HCT116 (cell line): ENCODE results near the gene RDH8. TPM values are rescaled to one million over a fixed set of nuclear protein-coding genes. Genes with fewer than 3 reads are reported as not detected.

Source experiments
- ATAC-seq: fragments of 200-7000 bp; cut with Tn5 transposase; 2 replicates; pipeline ENCODE4 v1.9.1; 2020; ENCODE audit warnings: mild to moderate bottlenecking, moderate library complexity
- BruUV-seq: library from RNA; stranded (reverse); fragments of 400-500 nt; replicated peaks from 2 replicates; lab custom pipeline; 2021; lab: Mats Ljungman, UMichigan
- CTCF ChIA-PET: fragments of 300-600 bp; sonication (Branson Sonifier 250); formaldehyde crosslinking; loops from one replicate; lab custom pipeline; 2021; ENCODE audit warnings: antibody characterized with exemption; lab: Charles Lee
- POLR2A ChIA-PET: fragments of 300-600, 350-600 bp; sonication (Branson Sonifier 250); formaldehyde crosslinking; loops from one replicate; lab custom pipeline; 2021; ENCODE audit warnings: antibody characterized with exemption; lab: Charles Lee
- RAD21 ChIA-PET, 2 experiments: fragments of 300-600 bp; sonication (Branson Sonifier 250); formaldehyde crosslinking; loops; one replicate each; lab custom pipeline; 2023; ENCODE audit warnings: low total read pairs in 2 of 2; ENCODE audit not compliant: uncharacterized antibody in 2 of 2, unreplicated experiment in 2 of 2, low non-redundant PET in 1 of 2; lab: Charles Lee
- DNase-seq: peaks from one replicate; pipeline ENCODE4 v3.0.0-alpha.2; 2010; ENCODE audit warnings: low read depth, low spot score
- H2AFZ ChIP-seq: fragments of 200-600 bp; shearing (Covaris generic), sonication (generic); 2 replicates; pipeline ENCODE4 v1.6.1; 2017; ENCODE audit warnings: low read depth, mixed run types, mixed read lengths, antibody characterized with exemption, low read length; ENCODE audit not compliant: poor library complexity, severe bottlenecking
- H3K27ac ChIP-seq: 2 replicates; pipeline ENCODE4 v1.5.1; 2012; ENCODE audit warnings: low read depth, low read length
- H3K27me3 ChIP-seq: fragments of 200-600 bp; sonication (generic); 2 replicates; pipeline ENCODE4 v1.6.1; 2016; ENCODE audit warnings: mixed run types, low read length, mixed read lengths; ENCODE audit not compliant: insufficient read depth
- H3K36me3 ChIP-seq, 2 experiments: fragments of 200-500 bp in 1 of 2; fragments of 200-600 bp in 1 of 2; sonication (Bioruptor generic) in 1 of 2; sonication (generic) in 1 of 2; 2 replicates each; pipeline versions ENCODE4 v1.5.1 to v1.6.1; 2014 to 2016; ENCODE audit warnings: low read length in 2 of 2, inconsistent platforms in 1 of 2, mixed read lengths in 1 of 2, mixed run types in 1 of 2; ENCODE audit not compliant: insufficient read depth in 2 of 2, control insufficient read depth in 1 of 2
- H3K4me1 ChIP-seq, 2 experiments: fragments of 200-600 bp in 1 of 2; sonication (generic) in 1 of 2; 2 replicates each; pipeline versions ENCODE4 v1.5.1 to v1.6.1; 2012 to 2017; ENCODE audit warnings: low read length in 2 of 2, inconsistent platforms in 1 of 2, mild to moderate bottlenecking in 1 of 2, mixed read lengths in 1 of 2, mixed run types in 1 of 2, moderate library complexity in 1 of 2; ENCODE audit not compliant: insufficient read depth in 2 of 2, control insufficient read depth in 1 of 2
- H3K4me2 ChIP-seq: fragments of 200-600 bp; sonication (generic); 2 replicates; pipeline ENCODE4 v1.6.1; 2017; ENCODE audit warnings: mixed run types, low read length, mixed read lengths
- H3K4me3 ChIP-seq, 2 experiments: fragments of 200-600 bp in 1 of 2; sonication (generic) in 1 of 2; replicated peaks in 1 of 2; 2 replicates each; pipeline ENCODE4 v1.5.1; 2011 to 2016; ENCODE audit warnings: low read length in 2 of 2, control low read depth in 1 of 2, low read depth in 1 of 2, mild to moderate bottlenecking in 1 of 2, mixed read lengths in 1 of 2, mixed run types in 1 of 2
- H3K79me2 ChIP-seq: fragments of 200-600 bp; sonication (generic); 2 replicates; pipeline ENCODE4 v1.6.1; 2017; ENCODE audit warnings: mild to moderate bottlenecking, mixed run types, low read length, moderate library complexity, mixed read lengths; ENCODE audit not compliant: insufficient read depth
- H3K9ac ChIP-seq: fragments of 200-600 bp; sonication (generic); 2 replicates; pipeline ENCODE4 v1.6.1; 2016; ENCODE audit warnings: low read length, mixed read lengths
- H3K9me2 ChIP-seq: fragments of 200-600 bp; sonication (generic), shearing (Covaris generic); 2 replicates; pipeline ENCODE4 v1.6.1; 2017; ENCODE audit warnings: mixed run types, mild to moderate bottlenecking, moderate library complexity; ENCODE audit not compliant: insufficient read depth
- H3K9me3 ChIP-seq, 2 experiments: fragments of 200-500 bp in 1 of 2; fragments of 200-600 bp in 1 of 2; sonication (Bioruptor generic) in 1 of 2; sonication (generic) in 1 of 2; 2 replicates each; pipeline ENCODE4 v1.6.1; 2014 to 2017; ENCODE audit warnings: low read length in 2 of 2, mixed read lengths in 2 of 2, inconsistent platforms in 1 of 2, low read depth in 1 of 2, mild to moderate bottlenecking in 1 of 2, mixed run types in 1 of 2, moderate library complexity in 1 of 2; ENCODE audit not compliant: control insufficient read depth in 1 of 2, insufficient read depth in 1 of 2
- H4K20me1 ChIP-seq: fragments of 200-600 bp; sonication (generic), shearing (Covaris generic); 2 replicates; pipeline ENCODE4 v1.6.1; 2017; ENCODE audit warnings: mixed run types, mild to moderate bottlenecking, moderate library complexity; ENCODE audit not compliant: insufficient read depth
- CBX3 ChIP-seq: IDR thresholded peaks from 2 replicates; pipeline ENCODE4 v1.6.1; 2012; ENCODE audit warnings: low read depth
- ELF1 ChIP-seq: IDR thresholded peaks from 2 replicates; pipeline ENCODE4 v1.6.1; 2012; ENCODE audit warnings: low read depth, borderline replicate concordance
- RAD21 ChIP-seq: IDR thresholded peaks from 2 replicates; pipeline ENCODE4 v1.6.1; 2012; ENCODE audit warnings: low read depth, mild to moderate bottlenecking
- YY1 ChIP-seq: IDR thresholded peaks from 2 replicates; pipeline ENCODE4 v1.6.1; 2011; ENCODE audit warnings: low read length, low read depth, moderate library complexity, mild to moderate bottlenecking; ENCODE audit not compliant: insufficient replicate concordance; ENCODE audit errors: extremely low read depth
- ZNF274 ChIP-seq: fragments of 200-500 bp; sonication (Bioruptor generic); IDR thresholded peaks from 2 replicates; pipeline ENCODE4 v1.6.1; 2014; ENCODE audit warnings: mild to moderate bottlenecking, low read depth, low read length, inconsistent platforms
- intact Hi-C: fragments of 100-400 bp; cut with micrococcal nuclease; formaldehyde crosslinking; loops from 2 replicates; pipeline ENCODE4 v1.10.0; 2022
- total RNA-seq: library from RNA; stranded (reverse); gene quantifications from one replicate; pipeline ENCODE4 v1.2.1, GENCODE V29; 2021; ENCODE audit not compliant: unreplicated experiment
- TF ChIP-seq, protein P1 (sequence below): IDR thresholded peaks from 2 replicates; pipeline ENCODE4 v1.6.1; 2012
- TF ChIP-seq, protein P2 (sequence below), 3 experiments: fragments of 200-600 bp in 1 of 3; sonication (generic) in 1 of 3; IDR thresholded peaks in 2 of 3; conservative IDR thresholded peaks in 1 of 3; 2 replicates each; pipeline ENCODE4 v1.5.1; 2012 to 2017; ENCODE audit warnings: low read depth in 2 of 3, low read length in 2 of 3, antibody characterized with exemption in 1 of 3, borderline replicate concordance in 1 of 3, control low read depth in 1 of 3, mild to moderate bottlenecking in 1 of 3, mixed read lengths in 1 of 3, mixed run types in 1 of 3, moderate library complexity in 1 of 3; ENCODE audit not compliant: insufficient read depth in 1 of 3

RDH8 gene
- total RNA-seq, 1 experiment from 2014 or later: not detected

DNA sequence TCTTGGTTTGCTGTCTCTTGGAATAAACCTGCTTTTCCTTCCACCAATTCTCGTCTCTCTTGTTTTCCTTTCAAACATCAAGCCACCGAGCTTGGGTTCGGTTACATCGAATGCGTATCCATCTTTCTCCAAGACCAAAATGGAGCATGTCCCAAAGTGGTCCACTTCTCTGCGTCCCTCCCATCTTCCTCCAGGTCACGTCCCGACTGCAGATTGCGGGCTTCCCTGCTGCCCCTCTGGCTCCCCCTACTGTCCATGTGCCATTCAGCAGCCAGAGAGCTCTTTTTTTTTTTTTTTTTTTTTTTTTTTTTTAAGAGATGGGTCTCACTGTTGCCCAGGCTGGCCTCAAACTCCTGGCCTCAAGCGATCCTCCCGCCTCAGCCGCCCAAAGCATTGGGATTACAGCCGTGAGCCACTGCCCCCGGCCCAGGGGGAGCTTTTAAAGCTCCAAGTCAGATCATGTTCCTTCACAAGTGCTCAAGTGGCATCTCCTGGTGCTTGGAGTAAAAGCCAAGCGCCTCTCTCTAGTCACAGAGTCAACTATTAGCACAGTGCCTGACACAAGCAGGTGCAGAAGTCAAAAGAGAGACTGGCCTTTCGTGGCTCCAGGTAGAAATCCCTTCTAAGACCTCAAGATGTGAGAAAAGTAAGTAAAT is 13.0 kb upstream of the RDH8 start:
- TF ChIP-seq, protein P1, sequence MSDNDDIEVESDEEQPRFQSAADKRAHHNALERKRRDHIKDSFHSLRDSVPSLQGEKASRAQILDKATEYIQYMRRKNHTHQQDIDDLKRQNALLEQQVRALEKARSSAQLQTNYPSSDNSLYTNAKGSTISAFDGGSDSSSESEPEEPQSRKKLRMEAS: peak; percentile 19; the same call in 1 of the 2 replicates
- TF ChIP-seq RAD21 (peak; percentile 80), CBX3 (peak; percentile 52; the same call in 1 of the 2 replicates), ELF1 (no peak), ZNF274 (no peak), YY1 (peak; percentile 67)
- TF ChIP-seq, protein P2, sequence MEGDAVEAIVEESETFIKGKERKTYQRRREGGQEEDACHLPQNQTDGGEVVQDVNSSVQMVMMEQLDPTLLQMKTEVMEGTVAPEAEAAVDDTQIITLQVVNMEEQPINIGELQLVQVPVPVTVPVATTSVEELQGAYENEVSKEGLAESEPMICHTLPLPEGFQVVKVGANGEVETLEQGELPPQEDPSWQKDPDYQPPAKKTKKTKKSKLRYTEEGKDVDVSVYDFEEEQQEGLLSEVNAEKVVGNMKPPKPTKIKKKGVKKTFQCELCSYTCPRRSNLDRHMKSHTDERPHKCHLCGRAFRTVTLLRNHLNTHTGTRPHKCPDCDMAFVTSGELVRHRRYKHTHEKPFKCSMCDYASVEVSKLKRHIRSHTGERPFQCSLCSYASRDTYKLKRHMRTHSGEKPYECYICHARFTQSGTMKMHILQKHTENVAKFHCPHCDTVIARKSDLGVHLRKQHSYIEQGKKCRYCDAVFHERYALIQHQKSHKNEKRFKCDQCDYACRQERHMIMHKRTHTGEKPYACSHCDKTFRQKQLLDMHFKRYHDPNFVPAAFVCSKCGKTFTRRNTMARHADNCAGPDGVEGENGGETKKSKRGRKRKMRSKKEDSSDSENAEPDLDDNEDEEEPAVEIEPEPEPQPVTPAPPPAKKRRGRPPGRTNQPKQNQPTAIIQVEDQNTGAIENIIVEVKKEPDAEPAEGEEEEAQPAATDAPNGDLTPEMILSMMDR (IDR thresholded peaks at IDR 0.05 in 2 of 3, conservative IDR thresholded peaks at IDR 0.05 in 1 of 3; ENCODE audit: borderline replicate concordance in 1 of 3, insufficient read depth in 1 of 3, low read depth in 2 of 3, low read length in 2 of 3): peak; percentile 84 to 95 (median 91)
- H3K9me3 ChIP-seq: no peaks in the 10 kb centered on the region
- no peak overlapping the region for H3K9ac ChIP-seq
- no peaks in the 10 kb centered on the region for H3K79me2 ChIP-seq
- peak; percentile 62 for DNase-seq
- H2AFZ ChIP-seq: peak overlapping the region; percentile 98
- ChIA-PET POLR2A (interaction anchor here (0.6 kb wide), 2 partner anchors 20 to 1061 kb away, joined by 3 read pairs; no protein-coding TSS in a partner anchor), RAD21 (interaction anchor here (0.6 to 1.5 kb wide), 5 partner anchors 40 to 240 kb away, joined by 3 to 5 read pairs (median 4); no protein-coding TSS in a partner anchor), CTCF (interaction anchor here (0.6 to 2.6 kb wide), 27 partner anchors 9 to 1360 kb away, joined by 3 to 29 read pairs (median 5); partner anchors contain the start of gene COL5A3)
- ATAC-seq: peak; percentile 79
- no peaks in the 10 kb centered on the region for H3K9me2 ChIP-seq
- intact Hi-C loops: loop anchor here (1.0 kb wide), 1 partner anchor 66 kb away; no protein-coding TSS in a partner anchor
- no peaks in the 10 kb centered on the region for H3K27me3 ChIP-seq
- H3K36me3 ChIP-seq: no peaks in the 10 kb centered on the region
- H4K20me1 ChIP-seq: no peaks in the 10 kb centered on the region
- no peak overlapping the region for H3K4me3 ChIP-seq
- H3K4me2 ChIP-seq: peak overlapping the region; percentile 47
- H3K4me1 ChIP-seq: peaks cover 0 to 15% of the 10 kb centered on the region in 2 experiments; a peak in 3 of 4 replicates
- no peak overlapping the region for H3K27ac ChIP-seq
- BruUV-seq: no TSS peak
